Measurements from ENCODE around the gene C20orf144. TPM values are rescaled to one million over a fixed set of nuclear protein-coding genes. Genes with fewer than 3 reads are reported as not detected.

The C20orf144 gene
- polyA plus RNA-seq, 2 donors, result 0.02 to 0.04 TPM

DNA sequence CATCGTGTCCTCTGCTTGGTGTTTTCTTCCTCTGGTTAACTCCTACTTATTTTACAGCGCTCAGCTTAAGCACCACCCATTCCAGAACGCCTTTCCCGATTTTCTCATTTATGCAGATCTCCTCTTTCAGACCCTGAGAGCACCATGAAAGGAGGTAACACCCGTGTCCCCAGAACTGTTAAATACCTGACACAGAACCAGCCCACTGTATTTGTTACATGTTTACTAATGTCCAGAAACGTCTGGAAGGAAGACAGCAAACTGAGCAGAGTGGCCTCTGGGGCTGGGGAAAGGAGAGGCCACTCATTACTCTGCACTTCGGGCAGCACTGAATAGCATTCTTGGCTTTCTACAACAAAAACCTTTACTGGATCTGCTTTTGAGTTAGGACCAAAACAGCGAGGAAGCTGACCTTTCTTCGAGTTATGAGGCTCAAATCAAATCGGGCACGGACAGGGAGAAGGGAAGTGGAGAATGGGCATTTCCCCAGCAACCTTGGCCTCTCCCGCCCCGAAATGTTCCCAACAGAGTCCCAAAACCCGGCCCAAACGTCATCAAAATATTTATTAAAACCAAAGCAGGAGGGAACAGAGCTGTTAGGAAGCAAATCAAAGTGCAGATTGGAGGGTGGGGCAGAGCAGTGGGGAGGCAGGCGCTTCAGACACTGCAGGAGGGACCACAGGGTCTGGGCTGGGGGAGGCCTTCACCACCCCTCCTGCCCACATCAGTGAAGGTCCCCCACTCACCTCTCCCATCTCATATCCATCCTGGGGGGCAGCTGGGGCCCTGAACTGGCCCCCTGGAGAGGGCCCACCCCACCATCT lies 13.2 kb downstream of the C20orf144 start:
- H3K9me3 ChIP-seq (ENCODE audit: control insufficient read depth in 2 of 2, insufficient read depth in 1 of 2, low read depth in 1 of 2, low read length in 1 of 2), result no peaks in the 10 kb centered on the region
- no peaks in the 10 kb centered on the region for H3K27me3 ChIP-seq (ENCODE audit: control insufficient read depth in 1 of 2, insufficient read depth in 2 of 2, low read length in 2 of 2)
- H3K4me1 ChIP-seq (ENCODE audit: control insufficient read depth in 2 of 2, insufficient read depth in 2 of 2, low read length in 1 of 2), result peaks cover 4 to 11% of the 10 kb centered on the region in 2 donors
- H3K36me3 ChIP-seq (ENCODE audit: control insufficient read depth in 2 of 2, insufficient read depth in 2 of 2, low read length in 1 of 2), result peaks cover 0 to 9% of the 10 kb centered on the region in 2 donors
- H3K27ac ChIP-seq (ENCODE audit: low read depth in 2 of 2, low read length in 1 of 2), result peak overlapping the region; percentile 86 to 93
- peak overlapping the region; percentile 59 to 77 for H3K4me3 ChIP-seq (ENCODE audit: low read depth in 1 of 2, low read length in 2 of 2)
- 39 to 46% methylated on average over 16 of the region's 16 CpGs for WGBS, 2 donors

DNA sequence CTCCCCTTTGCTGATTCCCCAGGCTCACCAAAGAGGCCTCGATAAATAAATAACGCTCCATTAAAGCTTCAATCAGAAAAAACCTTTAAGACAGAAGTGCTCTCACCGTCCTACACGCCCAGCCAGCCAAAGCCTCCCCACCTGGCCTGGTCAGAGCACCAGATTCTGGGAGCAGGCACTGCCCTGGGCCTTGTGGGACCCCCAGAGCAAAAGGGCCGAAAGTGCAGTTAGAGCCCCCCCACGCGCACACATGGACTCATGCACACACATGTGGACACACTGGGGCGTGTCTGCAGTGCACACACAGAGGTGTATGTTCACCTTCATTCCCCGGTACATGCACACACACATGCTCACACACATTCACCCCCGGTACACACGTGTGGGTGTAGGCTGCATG lies 14.0 kb downstream of the C20orf144 start:
- WGBS, 2 donors, result 92 to 93% methylated on average over 11 of the region's 11 CpGs

DNA sequence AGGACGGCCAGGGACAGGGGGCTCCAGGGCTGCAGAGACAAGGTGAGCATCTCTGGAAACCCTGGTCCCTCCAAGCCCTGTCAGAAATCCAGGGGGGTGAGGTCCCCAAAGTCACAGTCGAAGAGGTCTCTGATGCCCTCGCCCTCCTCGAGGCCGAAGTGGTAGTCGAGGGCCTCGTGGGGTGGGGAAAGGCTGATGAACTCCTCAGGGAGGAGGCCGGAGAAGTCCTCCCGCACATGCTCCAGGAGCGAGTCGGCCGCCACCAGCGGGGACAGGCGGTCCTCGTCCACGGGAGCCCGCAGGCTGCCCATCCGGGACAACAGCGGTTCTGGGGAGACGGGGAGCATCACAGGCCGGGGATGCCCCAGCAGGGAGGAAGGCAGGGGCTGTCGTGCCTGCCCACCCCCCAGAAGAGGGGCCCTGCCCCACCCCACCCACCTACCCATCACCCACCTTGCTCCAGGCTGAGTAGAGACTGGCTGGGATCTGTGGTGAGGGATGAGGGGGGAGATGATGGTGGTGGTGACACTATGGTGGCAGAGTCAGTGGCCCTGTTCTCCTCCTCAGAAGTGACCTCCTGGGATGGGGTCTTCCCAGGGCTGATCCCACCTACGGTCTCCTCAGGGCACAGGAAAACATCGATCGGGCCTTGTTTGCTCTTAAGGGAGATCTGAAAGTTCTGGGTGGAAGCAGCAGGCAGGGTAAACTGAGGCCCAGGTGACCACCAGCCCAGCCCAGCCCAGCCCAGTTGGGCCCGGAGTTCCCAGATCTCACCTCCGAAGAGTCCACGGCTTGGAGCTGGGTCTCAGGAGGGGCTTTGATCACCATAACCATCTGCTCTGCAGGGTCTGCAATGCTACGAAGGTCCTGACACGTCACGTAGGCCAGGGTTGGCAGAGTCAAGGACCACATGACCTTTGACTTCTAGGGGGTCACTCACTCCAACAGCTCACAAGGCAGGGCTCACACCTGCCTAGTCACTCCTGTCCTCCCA lies 14.8 kb downstream of the C20orf144 start:
- no peaks in the 10 kb centered on the region for H3K27me3 ChIP-seq (ENCODE audit: control insufficient read depth in 1 of 2, insufficient read depth in 2 of 2, low read length in 2 of 2)
- peaks cover 0 to 9% of the 10 kb centered on the region in 2 donors for H3K36me3 ChIP-seq (ENCODE audit: control insufficient read depth in 2 of 2, insufficient read depth in 2 of 2, low read length in 1 of 2)
- H3K27ac ChIP-seq (ENCODE audit: low read depth in 2 of 2, low read length in 1 of 2), result peak overlapping the region; percentile 86 to 93
- WGBS, 2 donors, result 95 to 97% methylated on average over 31 of the region's 31 CpGs
- peaks cover 4 to 11% of the 10 kb centered on the region in 2 donors for H3K4me1 ChIP-seq (ENCODE audit: control insufficient read depth in 2 of 2, insufficient read depth in 2 of 2, low read length in 1 of 2)
- no peaks in the 10 kb centered on the region for H3K9me3 ChIP-seq (ENCODE audit: control insufficient read depth in 2 of 2, insufficient read depth in 1 of 2, low read depth in 1 of 2, low read length in 1 of 2)
- no peak overlapping the region for H3K4me3 ChIP-seq (ENCODE audit: low read depth in 1 of 2, low read length in 2 of 2)

More for the DNA sequence above, 14.0 kb downstream of the C20orf144 start:
- H3K4me3 ChIP-seq (ENCODE audit: low read depth in 1 of 2, low read length in 2 of 2), result no peak overlapping the region
- peaks cover 4 to 11% of the 10 kb centered on the region in 2 donors for H3K4me1 ChIP-seq (ENCODE audit: control insufficient read depth in 2 of 2, insufficient read depth in 2 of 2, low read length in 1 of 2)
- peaks cover 0 to 9% of the 10 kb centered on the region in 2 donors for H3K36me3 ChIP-seq (ENCODE audit: control insufficient read depth in 2 of 2, insufficient read depth in 2 of 2, low read length in 1 of 2)
- peak overlapping the region; percentile 86 to 93 for H3K27ac ChIP-seq (ENCODE audit: low read depth in 2 of 2, low read length in 1 of 2)
- H3K27me3 ChIP-seq (ENCODE audit: control insufficient read depth in 1 of 2, insufficient read depth in 2 of 2, low read length in 2 of 2), result no peaks in the 10 kb centered on the region
- H3K9me3 ChIP-seq (ENCODE audit: control insufficient read depth in 2 of 2, insufficient read depth in 1 of 2, low read depth in 1 of 2, low read length in 1 of 2), result no peaks in the 10 kb centered on the region

DNA sequence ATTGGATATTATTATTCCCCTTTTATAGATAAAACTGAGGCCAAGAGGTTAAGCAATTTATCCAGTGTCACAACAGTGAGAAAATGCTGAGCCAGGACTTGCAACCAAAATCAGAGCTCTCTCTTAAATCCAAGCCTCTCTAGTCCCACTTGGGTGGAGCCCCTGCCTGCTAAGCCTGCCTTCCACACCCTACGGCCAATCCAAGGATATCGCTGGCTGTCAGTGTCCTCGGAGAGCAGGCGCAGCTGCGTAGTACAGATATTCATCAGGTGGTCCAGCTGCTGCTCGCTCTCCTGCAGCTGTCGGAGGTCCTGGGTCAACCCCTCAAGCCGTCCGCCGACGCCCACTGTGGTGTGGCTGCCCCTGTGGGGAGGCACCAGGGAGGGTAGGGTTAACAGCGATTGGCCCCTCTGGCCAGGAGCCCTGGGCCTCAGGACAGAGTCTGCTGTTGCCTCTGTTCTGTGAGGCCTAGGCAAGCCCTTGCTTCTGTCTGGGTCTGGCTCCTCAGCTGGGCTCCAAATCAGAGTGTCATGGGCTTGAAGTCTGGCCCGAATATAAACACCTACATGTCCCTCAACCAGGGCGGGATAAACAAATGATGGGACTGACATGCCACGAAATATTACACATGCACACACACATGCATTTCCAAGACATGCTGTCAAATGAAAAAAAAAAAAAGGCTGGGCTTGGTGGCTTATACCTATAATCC lies 16.0 kb downstream of the C20orf144 start:
- Histone ChIP-seq H3K4me3 (ENCODE audit: low read depth in 1 of 2, low read length in 2 of 2) (no peak overlapping the region), H3K27me3 (ENCODE audit: control insufficient read depth in 1 of 2, insufficient read depth in 2 of 2, low read length in 2 of 2) (no peaks in the 10 kb centered on the region), H3K27ac (ENCODE audit: low read depth in 2 of 2, low read length in 1 of 2) (peak overlapping the region; percentile 1 to 20), H3K9me3 (ENCODE audit: control insufficient read depth in 2 of 2, insufficient read depth in 1 of 2, low read depth in 1 of 2, low read length in 1 of 2) (no peaks in the 10 kb centered on the region), H3K36me3 (ENCODE audit: control insufficient read depth in 2 of 2, insufficient read depth in 2 of 2, low read length in 1 of 2) (peaks cover 0 to 9% of the 10 kb centered on the region in 2 donors), H3K4me1 (ENCODE audit: control insufficient read depth in 2 of 2, insufficient read depth in 2 of 2, low read length in 1 of 2) (peaks cover 2 to 8% of the 10 kb centered on the region in 2 donors)
- WGBS, 2 donors, result 79 to 80% methylated on average over 15 of the region's 15 CpGs

DNA sequence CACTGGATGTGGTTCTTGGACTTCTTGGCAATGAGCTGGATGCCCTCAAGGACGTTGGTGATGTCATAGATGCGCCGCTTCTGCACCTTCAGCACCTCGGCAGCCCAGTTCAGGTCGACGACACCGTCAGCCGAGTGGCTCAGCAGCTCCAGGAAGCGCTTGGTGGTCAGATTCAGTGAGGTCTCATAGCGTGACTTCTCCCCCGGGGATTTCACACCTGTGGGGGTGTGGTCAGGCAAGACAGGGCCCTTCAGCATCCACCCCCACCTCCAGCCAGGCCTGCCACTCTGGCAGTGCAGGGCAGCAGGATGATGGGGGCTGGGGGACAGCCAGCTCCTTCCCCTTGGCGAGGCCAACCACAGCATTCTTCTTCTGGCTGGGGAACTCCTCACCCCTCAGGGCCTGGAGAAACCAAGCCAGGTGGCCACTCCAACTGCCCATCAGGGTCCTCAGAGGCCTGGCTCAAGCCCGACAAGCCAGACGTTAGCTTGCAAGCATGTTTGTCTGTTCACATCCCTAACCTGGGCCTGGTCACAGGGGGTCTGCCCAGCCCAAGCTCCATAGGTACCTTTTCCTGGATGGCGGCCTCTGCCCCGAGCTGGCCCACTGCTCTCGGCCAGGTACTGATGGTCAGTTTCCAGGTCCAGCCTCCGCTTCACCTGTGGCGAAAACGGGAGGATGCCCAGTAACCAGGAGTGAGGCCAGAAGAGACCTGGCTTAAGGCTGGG lies 17.8 kb downstream of the C20orf144 start:
- 72 to 81% methylated on average over 19 to 20 of the region's 20 CpGs for WGBS, 2 donors
- H3K4me1 ChIP-seq (ENCODE audit: control insufficient read depth in 2 of 2, insufficient read depth in 2 of 2, low read length in 1 of 2), result peaks cover 0 to 3% of the 10 kb centered on the region in 2 donors
- no peaks in the 10 kb centered on the region for H3K27me3 ChIP-seq (ENCODE audit: control insufficient read depth in 1 of 2, insufficient read depth in 2 of 2, low read length in 2 of 2)
- no peaks in the 10 kb centered on the region for H3K9me3 ChIP-seq (ENCODE audit: control insufficient read depth in 2 of 2, insufficient read depth in 1 of 2, low read depth in 1 of 2, low read length in 1 of 2)
- H3K36me3 ChIP-seq (ENCODE audit: control insufficient read depth in 2 of 2, insufficient read depth in 2 of 2, low read length in 1 of 2), result peaks cover 0 to 9% of the 10 kb centered on the region in 2 donors
- peak overlapping the region in 1 of 2 donors; percentile 13 for H3K27ac ChIP-seq (ENCODE audit: low read depth in 2 of 2, low read length in 1 of 2)
- H3K4me3 ChIP-seq (ENCODE audit: low read depth in 1 of 2, low read length in 2 of 2), result no peak overlapping the region

DNA sequence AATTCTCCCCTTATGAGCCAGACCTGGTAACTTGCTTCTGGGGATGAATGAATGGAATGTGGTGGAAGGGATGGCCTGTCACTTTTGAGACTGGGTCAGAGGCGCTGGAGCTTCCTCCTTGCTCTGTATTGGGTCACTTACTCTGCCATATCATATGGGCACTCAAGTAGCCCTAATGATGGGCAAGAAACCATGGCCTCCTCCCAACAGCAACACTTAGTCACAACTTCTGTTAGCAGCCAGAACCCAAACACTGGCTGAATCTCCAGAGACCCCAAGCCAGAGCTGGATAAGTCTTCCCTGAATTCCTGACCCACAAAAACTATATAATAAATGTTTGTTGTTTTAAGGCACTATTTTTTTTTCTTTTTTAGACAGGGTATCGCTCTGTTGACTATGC lies 18.6 kb downstream of the C20orf144 start:
- Histone ChIP-seq H3K27me3 (ENCODE audit: control insufficient read depth in 1 of 2, insufficient read depth in 2 of 2, low read length in 2 of 2) (no peaks in the 10 kb centered on the region), H3K9me3 (ENCODE audit: control insufficient read depth in 2 of 2, insufficient read depth in 1 of 2, low read depth in 1 of 2, low read length in 1 of 2) (no peaks in the 10 kb centered on the region), H3K27ac (ENCODE audit: low read depth in 2 of 2, low read length in 1 of 2) (no peak overlapping the region), H3K4me3 (ENCODE audit: low read depth in 1 of 2, low read length in 2 of 2) (no peak overlapping the region), H3K4me1 (ENCODE audit: control insufficient read depth in 2 of 2, insufficient read depth in 2 of 2, low read length in 1 of 2) (peaks cover 2 to 9% of the 10 kb centered on the region in 2 donors), H3K36me3 (ENCODE audit: control insufficient read depth in 2 of 2, insufficient read depth in 2 of 2, low read length in 1 of 2) (peaks cover 0 to 9% of the 10 kb centered on the region in 2 donors)
- 86 to 94% methylated on average over 2 of the region's 2 CpGs for WGBS, 2 donors

DNA sequence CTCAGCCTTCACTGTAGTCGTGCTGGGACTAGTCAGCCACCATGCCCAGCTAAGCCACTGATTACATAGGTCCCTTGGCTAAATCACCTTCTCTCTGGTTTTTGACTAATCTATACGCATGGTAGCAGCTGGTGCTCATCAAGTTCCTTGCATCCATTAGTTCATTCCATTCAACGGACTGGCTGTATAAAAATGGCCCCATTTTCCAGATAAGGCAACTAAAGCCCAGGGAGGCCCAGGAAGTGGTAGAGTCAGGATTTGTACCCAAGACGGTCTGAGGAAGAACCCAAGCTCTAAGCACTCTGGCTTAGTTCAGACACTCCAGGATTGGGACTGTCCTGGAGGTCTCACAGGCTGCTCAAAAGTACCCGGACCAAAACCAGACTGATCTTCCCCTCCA lies 19.2 kb downstream of the C20orf144 start:
- no peaks in the 10 kb centered on the region for H3K27me3 ChIP-seq (ENCODE audit: control insufficient read depth in 1 of 2, insufficient read depth in 2 of 2, low read length in 2 of 2)
- H3K4me1 ChIP-seq (ENCODE audit: control insufficient read depth in 2 of 2, insufficient read depth in 2 of 2, low read length in 1 of 2), result peaks cover 2 to 7% of the 10 kb centered on the region in 2 donors
- H3K27ac ChIP-seq (ENCODE audit: low read depth in 2 of 2, low read length in 1 of 2), result no peak overlapping the region
- no peaks in the 10 kb centered on the region for H3K9me3 ChIP-seq (ENCODE audit: control insufficient read depth in 2 of 2, insufficient read depth in 1 of 2, low read depth in 1 of 2, low read length in 1 of 2)
- H3K4me3 ChIP-seq (ENCODE audit: low read depth in 1 of 2, low read length in 2 of 2), result no peak overlapping the region
- peaks cover 0 to 7% of the 10 kb centered on the region in 2 donors for H3K36me3 ChIP-seq (ENCODE audit: control insufficient read depth in 2 of 2, insufficient read depth in 2 of 2, low read length in 1 of 2)
- 84 to 87% methylated on average over 5 of the region's 5 CpGs for WGBS, 2 donors

DNA sequence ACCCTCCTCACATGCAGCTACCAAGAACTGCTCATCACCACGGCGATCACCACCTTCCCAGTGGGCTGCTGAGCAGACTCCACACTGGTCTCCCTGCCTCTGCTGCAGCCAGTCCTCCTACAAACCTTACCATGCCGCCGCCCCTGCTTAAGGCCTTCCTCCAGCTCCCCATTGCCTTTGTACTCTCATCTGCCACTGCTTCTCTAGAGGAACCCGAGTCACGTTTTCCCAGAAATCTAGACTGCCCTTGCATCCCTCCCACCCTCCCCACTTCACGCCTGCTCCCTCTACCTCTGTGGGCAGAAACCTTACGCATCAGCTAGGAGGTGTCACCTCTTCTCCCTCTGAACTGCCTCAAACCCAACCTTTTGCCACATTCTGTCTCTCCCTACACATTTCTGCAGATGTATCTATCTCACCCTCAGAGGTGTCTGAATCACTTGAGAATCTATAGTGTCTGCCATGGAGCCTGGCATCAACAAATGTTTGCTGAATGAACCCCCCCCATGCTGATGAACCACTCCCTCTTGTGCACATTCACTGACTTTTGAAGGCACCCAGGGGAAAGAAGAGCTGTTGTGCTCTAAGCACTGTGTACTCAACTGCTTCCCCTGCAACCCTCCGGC lies 19.7 kb downstream of the C20orf144 start:
- no peaks in the 10 kb centered on the region for H3K27me3 ChIP-seq (ENCODE audit: control insufficient read depth in 1 of 2, insufficient read depth in 2 of 2, low read length in 2 of 2)
- peaks cover 0 to 2% of the 10 kb centered on the region in 2 donors for H3K36me3 ChIP-seq (ENCODE audit: control insufficient read depth in 2 of 2, insufficient read depth in 2 of 2, low read length in 1 of 2)
- no peak overlapping the region for H3K27ac ChIP-seq (ENCODE audit: low read depth in 2 of 2, low read length in 1 of 2)
- H3K4me3 ChIP-seq (ENCODE audit: low read depth in 1 of 2, low read length in 2 of 2), result no peak overlapping the region
- WGBS, 2 donors, result 86 to 89% methylated on average over 9 of the region's 9 CpGs
- H3K4me1 ChIP-seq (ENCODE audit: control insufficient read depth in 2 of 2, insufficient read depth in 2 of 2, low read length in 1 of 2), result peaks cover 2 to 9% of the 10 kb centered on the region in 2 donors
- H3K9me3 ChIP-seq (ENCODE audit: control insufficient read depth in 2 of 2, insufficient read depth in 1 of 2, low read depth in 1 of 2, low read length in 1 of 2), result no peaks in the 10 kb centered on the region

All from esophagus (tissue), 2 donors.